M059J (cell line): ENCODE measurements around the gene MORN1. TPM values are rescaled to one million over a fixed set of nuclear protein-coding genes. Genes with fewer than 3 reads are reported as not detected.
A peak's percentile ranks its signal among the peaks of the same experiment; 100 is the strongest.
"Not testable (repeated sequence)": the region's sequence is repeated elsewhere in the genome, so short reads cannot be mapped to it uniquely, and the experiment has no call there.

ENCODE experiments used
- DNase-seq: peaks from one replicate; pipeline ENCODE4 v3.0.0-alpha.2; 2012; ENCODE audit warnings: low read depth
- total RNA-seq: library from RNA; depleted of rRNA; stranded (reverse); fragments of >200 nt; shearing (Covaris generic); gene quantifications from 2 replicates; pipeline ENCODE4 v1.2.3, GENCODE V29; 2014; rRNA removed

MORN1 gene
- 6.7 and 11.0 TPM in 2 replicates for total RNA-seq

DNA sequence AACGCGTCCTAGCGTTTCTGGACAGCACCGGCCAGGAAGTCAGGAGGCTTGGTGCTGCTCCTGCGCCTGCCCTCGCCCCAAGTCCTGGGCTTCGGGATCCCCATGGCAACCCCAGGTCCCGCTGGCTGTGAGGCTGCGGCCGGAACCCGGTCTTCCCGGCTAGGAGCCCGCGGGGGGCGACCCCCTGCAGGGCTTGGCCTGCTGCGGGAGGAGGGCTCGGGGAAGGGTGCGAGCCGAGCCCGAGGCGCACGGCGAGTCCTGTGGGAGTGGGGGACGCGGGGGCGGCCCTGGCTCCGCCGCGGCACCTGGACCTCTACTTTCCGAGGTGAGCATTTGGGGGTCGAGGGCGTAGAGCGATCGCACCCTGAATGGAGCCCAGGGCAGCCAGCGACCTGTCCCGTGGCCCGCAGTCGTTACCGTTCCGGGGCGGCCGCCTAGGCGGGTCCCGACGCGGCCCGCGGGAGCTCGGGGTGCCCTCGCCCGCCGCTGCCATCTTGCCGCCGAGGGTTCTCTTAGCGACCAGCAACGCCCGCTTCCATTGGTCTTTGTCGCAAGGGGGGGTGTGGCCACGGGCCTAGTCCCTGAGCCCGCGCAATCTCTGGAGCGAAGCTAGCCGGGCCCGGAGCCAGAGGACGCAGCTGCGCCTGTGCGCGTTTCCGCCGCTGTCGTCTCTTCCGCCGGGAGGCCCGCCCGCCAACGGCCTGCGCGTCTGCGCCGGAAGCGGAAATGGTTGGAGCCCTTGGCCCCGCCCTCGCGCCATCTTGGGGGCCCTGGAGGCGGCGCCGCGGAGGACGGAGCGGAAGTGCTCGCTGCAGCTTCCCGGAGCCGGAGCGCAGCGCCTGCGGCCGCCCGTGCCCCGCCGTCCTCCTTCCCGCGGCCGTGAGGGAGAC lies at the start of gene MORN1, which contains the start of gene RER1:
TSS of gene MORN1 (minus strand) at position 514 of the 890 bp plus-strand sequence. CDS start at position 493, 21 bp downstream.
TSS of gene RER1 (plus strand) at position 801 of the 890 bp plus-strand sequence. CDS start 3,950 bp downstream, outside the sequence.
- peak; percentile 98 for DNase-seq

DNA sequence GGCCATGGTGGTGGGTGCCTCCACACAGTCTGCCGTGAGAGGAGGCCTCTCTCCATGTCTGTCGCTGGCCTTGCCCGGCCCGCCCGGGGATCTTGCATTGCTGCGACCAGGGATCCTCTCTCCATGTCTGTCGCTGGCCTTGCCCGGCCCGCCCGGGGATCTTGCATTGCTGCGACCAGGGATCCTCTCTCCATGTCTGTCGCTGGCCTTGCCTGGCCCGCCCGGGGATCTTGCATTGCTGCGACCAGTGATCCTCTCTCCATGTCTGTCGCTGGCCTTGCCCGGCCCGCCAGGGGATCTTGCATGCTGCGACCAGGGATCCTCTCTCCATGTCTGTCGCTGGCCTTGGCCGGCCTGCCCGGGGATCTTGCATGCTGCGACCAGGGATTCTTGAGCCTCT lies 49.0 kb upstream of the MORN1 start:
- DNase-seq: not testable (repeated sequence)

DNA sequence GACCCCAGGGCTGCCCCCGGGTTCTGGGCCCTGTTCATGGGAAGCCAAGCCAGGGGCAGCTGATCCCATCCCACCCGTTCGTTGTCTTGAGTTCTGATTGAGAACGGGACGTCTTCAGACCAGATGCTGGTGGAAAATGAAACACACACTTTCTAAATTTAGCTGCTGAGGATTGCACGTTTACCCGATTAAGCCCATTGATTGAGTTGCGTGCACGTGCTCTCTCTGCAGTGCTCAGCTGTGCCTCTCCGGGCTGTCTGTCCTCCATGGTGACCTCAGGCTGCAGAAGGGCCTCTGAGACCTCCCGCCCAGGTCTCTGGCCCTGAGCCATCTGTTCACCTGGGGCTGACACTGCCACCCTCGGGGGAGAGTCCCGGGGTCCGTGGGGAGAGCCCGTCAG lies 48.0 kb upstream of the MORN1 start:
- DNase-seq: no peak

DNA sequence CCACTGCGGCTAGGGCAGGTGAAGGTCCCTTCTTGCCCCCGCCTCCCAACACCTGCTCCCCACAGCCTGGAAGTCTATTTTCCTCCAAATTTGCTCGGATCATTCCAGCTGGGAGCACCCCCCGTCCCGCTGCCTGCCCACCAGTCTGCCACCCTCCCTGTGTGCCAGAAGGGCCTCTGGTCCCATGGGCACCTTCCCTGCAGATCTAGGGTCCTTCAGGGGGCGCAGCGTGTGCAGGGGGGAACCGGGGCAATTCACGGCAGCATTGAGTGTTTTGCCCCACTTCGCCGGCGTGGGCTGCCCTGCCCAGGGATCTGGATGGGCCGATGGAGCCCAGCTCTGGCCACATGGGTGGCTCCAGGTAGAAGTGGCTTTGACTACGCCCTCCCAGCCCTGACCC lies 47.3 kb upstream of the MORN1 start:
- no peak for DNase-seq

DNA sequence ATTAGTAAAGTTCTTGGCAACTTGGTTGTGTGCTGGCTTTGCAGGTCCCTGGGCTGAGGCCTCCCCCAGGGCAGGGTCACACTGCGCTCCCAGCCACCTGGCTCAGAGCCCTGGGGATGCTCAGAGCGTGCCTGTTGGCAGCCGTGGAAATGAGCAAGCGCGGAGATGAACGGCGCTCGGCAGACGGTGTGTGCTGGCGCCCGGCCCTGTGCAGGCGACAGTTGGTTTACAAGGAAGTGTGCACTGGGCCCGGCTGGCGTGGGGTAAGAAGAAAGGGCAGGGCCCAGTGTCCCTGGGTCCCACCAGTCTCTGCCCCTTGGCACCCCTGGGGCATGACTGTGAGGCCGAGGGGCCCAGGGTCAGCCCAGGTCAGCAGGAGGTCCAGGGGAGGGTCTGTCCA lies 46.7 kb upstream of the MORN1 start:
- no peak for DNase-seq

DNA sequence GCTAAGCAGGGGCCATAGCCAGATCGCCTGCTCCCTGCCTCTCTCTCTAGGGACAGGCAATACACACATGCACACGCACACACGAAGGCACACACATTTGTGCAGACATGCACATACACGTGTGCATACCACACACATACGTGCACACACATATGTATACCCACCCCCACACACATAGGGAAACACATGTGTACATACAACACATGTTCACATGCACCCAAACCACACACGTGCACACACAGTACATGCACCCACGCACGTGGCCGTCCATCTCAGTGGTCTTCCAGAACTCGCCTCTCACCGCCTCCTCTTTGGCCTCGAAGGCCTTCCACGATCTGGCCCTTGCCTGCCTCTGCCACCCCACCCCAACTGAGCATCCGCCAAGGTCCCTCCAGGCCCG lies 46.3 kb upstream of the MORN1 start:
- no peak for DNase-seq

DNA sequence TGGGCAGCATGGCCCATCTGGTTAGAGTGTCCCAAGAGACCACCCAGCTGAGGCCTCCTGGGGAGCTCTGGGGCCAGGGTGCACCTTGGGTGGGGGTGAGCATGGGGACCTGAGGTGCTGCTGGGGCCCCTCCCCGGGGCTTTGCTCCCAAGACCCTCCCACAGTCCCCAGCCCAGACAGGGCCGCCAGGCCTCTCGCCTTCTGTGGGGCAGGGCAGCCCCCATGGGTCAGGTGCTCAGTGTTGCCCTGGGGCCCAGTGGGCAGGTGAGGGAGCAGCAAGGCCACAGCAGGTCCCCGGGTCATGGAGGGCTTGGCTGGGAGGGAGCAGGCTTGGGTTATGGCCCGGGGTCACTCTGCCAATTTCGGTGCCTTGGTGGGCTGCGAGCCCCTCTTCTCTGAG lies 45.5 kb upstream of the MORN1 start:
- DNase-seq: no peak

DNA sequence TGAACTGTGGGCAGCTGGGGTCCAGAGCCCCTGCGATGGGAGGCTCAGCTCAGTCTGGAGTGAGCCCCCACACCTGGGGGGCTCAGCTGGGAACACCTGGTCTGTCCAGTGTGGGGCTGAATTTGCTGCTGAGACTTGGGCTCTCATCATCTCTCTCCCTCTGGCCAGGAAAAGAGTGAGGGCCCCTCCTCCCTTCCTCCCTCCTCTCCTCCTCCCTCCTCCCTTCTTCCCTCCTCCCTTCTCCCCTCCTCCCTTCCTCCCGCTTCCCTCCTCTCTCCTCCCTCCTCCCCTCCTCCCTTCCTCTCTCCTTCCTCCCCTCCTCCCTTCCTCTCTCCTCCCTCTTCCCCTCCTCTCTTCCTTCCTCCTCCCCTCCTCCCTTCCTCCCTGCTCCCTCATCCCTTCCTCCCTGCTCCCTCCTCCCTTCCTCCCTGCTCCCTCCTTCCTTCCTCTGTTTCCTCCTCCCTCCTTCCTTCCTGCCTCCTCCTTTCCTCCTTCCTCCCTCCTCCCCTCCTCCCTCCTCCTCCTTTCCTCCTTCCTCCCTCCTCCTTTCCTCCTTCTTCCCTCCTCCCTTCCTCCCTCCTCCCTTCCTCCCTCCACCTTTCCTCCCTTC lies 44.5 kb upstream of the MORN1 start:
- no peak for DNase-seq

DNA sequence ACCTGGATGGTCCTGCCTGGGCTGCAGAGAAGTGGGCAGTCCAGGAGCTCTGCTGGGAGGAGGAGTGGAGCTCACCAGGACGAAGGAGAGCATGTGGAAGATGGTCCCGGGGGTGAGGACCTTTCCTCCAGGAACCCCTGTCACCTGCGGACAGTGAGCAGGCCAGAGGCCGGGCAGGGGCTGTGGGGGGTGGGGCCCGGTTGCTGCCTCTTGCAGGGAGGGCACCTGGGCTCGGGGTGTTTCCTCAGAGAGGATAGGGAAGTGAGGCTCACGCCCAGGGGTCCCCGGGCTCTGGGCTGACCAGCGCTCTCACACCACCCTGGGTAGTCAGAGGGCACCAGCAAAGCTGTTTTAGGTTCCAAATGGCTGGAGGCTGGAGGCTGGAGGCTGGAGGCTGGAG lies 43.7 kb upstream of the MORN1 start:
- DNase-seq: no peak

DNA sequence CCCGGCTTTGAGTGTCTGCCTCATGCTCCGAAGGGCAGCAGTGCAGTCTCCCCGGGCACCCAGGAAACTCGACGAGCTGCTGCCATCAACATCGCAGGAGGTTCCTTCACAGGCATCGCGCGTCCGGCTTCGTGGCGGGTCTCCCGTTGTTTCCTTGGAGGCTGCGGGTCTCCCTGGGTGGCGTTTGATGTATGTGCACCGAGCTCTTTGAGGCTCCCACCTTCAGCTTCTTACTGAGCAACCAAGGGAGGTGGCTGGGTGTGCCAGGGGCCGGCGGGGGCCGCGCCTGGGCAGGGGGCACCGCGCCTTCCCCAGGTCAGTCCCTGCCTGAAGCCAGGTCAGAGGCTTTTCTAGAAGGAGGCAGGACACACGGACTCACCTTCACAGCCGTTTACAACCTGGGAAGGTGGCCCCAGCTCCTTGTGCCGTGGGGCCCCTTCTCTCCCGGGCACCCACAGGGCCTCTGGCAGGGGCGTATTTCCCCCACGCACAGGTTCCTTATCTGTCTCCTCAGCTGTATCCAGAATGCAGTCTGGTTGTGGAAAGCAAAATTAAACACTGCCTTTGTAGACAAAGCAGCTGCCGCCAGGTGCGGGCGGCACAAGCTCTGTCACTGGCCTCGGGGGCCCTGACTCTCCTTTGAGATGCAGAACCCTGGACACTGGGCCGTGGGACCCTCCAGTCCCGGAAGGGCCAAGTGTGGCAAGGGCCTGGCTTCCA lies 42.7 kb upstream of the MORN1 start:
- DNase-seq: no peak

DNA sequence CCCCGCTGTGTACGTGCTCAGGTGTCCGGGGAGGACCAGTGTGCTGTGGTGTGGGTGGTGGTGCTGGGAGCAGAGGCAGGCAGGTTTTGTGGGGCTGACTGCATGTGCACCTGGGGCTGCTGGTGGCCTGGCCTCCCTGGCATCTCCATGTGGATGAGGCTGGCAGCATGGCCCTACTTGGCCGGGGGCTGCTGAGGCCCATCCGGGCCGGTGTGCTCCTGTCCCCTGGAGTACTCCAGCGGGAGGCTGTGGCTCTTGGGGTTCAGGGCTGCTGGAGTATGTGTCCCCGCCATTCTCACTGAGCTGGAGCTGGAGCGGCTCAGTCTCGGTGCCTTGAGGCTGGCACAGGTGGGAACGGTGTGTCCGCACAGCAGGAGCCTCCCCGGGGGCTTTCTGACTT lies 41.8 kb upstream of the MORN1 start:
- no peak for DNase-seq

DNA sequence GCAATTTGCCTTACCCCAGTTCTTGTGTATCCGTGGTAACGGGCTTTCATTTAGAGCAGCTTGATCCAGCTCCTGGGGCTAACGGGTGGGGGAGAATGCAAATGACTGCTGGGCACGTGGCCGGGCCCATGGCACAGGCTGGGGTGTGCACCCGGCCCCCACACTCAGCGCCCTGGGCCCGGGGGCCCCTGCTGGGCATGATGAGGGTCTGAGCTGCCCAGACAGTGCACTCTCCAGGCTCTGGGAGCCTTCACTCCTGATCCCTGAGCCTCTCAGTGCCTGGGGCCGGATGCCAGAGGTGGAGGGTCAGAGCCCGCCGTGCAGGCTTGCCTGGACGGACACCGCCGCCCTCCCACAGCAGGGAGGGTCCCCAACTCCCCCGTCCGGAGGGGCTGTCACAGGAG lies 41.1 kb upstream of the MORN1 start:
- DNase-seq: no peak

DNA sequence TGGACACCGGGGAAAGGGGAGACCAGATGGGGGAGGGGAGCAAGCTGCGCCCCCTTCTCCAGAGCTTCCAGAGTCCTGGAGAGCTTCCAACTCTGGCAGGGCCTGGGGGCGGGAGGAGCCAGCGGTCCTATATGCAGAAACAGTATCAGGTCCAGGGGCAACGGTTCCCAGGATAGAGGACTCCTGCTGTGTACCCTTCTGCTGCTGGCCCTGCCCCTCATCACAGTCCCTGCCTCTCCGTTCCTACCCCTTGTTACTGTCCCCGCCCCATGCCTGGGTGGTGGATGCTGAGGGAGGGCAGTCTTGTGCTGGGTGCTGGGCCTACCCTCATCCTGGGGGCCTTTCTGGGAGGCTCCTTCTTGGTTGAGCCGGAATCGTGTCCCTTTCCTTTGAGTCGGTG lies 40.2 kb upstream of the MORN1 start:
- DNase-seq: no peak

DNA sequence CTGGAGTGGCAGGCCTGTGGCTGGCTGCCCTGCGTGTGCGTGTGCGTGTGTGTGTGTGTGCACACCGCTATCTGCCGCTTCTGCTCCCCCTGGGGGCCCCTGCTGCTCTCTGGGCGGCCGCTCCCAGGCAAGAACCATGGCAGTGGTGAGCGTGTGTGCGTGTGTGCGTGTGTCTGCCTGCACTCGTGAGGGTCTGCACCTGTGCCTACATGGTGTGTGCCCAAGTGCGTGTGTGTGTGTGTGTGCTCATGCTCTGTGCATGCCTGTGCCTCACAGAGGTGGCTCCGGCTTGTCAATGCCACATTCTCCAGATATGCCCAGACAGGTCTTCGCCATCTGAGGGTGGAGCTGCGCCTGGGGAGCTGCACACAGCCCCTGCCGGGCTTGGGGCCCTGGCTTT lies 39.7 kb upstream of the MORN1 start:
- no peak for DNase-seq

DNA sequence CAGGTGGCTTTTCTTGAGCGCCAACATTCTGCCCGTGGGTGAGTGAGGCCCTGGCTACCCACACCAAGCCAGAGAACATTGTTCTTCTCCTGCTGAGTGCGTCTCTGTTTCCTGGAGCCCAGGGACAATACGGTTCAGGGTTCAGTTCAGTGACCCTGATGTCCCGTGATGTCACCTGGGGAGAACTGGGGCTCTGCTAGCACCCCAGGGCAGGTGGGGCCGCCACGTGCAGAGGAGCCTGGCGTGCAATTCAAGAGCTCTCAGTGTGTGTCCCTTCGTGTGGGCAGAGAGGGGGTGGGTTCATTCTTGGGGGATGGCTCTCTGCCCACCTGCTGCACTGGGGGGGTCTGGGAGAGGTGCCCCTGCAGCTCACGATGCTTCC lies 39.2 kb upstream of the MORN1 start:
- DNase-seq: no peak

DNA sequence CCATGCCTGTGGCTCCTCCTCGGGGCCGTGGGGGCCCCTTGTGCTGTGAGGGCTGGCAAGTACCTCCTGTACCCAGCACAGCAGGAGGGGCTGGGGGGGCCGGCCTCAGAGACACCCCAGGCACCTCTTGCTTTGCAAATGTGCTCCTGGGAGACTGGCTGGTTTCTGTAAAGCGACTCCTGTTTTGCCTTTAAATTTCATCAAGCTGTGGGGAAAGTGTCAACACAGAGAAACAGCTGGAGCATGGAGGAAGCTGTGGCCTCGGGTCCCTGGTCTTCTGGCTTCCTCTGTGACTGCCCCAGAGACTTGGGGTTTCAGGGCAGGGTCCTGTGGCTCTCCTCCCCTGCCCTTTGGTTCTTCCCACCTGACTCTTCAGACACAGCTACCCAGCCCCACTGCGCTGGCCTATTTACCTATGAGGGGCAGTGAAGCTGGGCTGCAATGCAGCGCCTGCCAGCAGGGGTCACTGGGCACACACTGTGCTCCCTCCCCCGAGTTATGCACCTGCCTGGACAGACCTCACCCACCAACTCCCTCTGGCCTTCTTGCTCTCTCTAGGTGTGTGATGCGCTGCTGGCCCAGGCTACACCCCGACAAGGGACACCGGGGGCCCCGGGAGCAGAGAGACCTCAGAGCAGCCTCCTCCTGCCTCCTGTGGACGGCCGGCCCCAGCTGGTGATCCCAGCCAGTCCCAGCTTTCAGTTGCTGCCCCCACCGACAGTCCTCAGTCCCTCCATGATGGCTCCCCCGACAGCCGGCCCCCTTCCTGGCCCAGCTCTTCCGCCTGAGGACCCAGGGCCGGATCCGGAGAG lies 38.6 kb upstream of the MORN1 start:
- no peak for DNase-seq

DNA sequence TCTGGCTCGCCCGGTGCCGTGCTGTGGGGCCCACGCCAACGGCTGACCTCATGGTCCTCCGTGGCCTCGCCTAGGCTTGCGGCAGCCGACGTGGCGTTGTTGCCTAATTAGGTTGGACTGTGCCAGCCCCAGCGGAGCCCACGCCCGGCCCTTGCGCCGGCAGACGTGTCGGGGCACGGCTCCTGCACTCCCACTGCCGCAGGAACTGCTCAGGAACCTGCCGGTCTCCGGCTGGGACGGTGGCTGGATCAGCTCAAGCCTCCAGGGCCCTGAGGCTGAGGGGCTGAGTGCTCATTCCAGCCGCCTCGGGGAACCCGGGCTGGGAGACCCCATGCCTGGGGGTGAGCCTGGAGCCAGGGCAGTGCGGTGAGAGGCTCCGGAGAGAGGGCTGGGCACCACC lies 37.1 kb upstream of the MORN1 start:
- no peak for DNase-seq

DNA sequence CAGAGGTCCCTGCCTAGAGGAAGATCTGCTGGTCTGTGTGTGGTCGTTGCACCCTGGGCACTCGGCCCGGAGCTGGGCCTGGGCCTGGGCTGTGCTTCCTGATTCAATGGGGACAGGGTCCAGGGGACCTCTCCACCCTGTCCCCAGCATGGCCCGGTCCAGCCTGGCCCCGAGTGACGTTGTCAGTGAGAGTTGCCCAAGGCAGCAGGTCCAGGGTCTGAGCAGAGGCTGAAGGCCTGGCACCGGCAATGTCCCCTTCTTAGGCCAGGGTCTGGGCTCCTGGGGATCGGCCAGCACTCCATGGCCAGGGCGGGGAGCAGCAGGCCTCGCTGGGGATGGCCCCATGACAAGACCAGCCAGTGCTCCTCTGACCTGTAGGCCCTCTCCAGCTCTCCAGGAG lies 36.6 kb upstream of the MORN1 start:
- no peak for DNase-seq

DNA sequence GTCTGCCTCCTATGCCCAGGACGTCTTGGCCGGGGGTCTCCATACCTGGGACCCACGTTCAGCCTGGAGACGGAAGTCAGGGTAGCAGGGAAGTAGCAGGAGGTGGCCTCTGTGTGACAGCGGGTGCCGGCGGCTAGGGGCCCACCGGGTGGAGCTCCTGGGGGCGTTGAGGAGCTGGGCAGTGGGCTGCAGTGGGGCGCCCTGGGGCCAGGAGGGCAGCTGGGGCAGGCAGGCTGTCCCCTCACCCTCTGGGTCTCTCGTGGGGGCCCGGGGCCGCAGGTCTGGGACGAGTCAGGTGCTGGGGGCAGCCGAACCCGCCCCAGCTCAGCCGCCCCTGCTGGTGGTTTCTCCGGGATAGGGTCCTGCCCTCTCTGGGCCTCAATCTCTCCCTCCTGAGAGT lies 35.7 kb upstream of the MORN1 start:
- no peak for DNase-seq

DNA sequence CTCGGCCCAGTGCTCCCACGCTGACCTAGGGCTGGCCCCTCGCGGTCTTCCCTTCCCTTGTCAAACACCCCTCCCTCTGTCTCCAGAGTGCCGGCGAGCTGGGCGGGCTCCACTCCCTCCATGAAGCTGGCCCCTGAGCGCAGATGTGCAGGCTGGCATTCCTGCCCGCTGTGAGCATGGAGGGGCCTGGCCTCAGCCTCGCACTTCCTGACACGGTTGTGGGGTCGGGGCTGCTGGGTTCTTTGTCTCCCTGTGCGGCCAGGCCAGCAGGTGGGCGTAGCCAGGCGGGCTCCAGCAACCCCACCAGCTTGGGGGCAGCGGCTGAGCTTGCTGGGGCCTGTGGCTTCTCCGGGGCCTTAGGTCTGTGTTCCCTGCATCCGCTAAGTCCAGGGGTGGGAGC lies 35.2 kb upstream of the MORN1 start:
- no peak for DNase-seq

DNA sequence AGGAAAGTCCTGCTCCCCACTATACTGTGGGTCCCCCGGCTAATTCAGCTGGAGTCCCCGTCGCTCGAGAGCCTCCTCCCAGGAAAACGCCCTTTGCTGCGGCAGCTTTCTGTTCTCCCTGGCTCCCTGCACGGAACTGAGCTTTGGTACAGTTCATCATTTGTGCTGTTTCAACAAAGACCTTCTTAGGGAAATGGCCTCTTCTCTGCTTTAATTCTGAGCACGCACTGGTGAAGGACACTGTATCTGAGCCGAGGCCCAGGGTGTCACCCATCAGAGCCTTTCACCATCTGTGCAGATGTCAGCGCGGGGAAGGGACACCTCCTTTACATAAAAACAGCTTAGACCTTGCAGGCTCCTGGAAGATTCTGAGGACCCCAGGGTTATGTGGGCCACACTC lies 34.5 kb upstream of the MORN1 start:
- no peak for DNase-seq

DNA sequence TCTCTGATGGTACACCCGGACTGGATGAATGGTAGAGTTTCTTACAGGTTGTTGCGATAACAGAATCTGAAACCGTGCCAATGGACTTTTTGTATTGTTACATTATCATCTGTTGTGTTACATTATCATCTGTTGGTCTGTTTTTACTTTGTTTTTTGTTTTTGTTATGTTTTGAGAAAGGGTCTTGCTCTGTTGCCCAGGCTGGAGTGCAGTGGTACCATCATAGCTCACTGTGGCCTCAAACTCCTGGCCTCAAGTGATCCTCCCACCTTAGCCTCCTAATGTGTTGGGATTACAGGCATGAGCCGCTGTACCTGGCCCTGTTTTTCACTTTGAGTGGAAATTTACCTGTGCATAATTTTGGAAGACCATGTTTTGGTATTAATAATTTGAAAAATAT lies 31.2 kb upstream of the MORN1 start:
- no peak for DNase-seq
